NCI-H526 treated with DMSO at 0.1 percent for 48 hours (cell line): Measurements from ENCODE around the gene P2RX6.
"Not testable (repeated sequence)": the region's sequence is repeated elsewhere in the genome, so short reads cannot be mapped to it uniquely, and the experiment has no call there.

Source experiments
- DNase-seq: peaks from one replicate; lab custom pipeline; 2025; lab: John Stamatoyannopoulos, UW

P2RX6 gene

GRCh38 chr22:21031545-21032036, 16.6 kb downstream of the P2RX6 start:
- no peak for DNase-seq

GRCh38 chr22:21032037-21032867, 17.3 kb downstream of the P2RX6 start, which contains the start of gene SLC7A4:
Gene SLC7A4, minus strand, starts transcription at chr22:21032561. Its CDS starts 749 bp downstream, at chr22:21031812.
- DNase-seq, result no peak

- no peak for DNase-seq
These were observed 18.1 kb downstream of the P2RX6 start for GRCh38 chr22:21032868-21033688.

- no peak for DNase-seq
These were observed 18.9 kb downstream of the P2RX6 start for GRCh38 chr22:21033895-21034294.

GRCh38 chr22:21034989-21035388, 20.0 kb downstream of the P2RX6 start:
- no peak for DNase-seq

GRCh38 chr22:21038405-21038804, 23.4 kb downstream of the P2RX6 start:
- DNase-seq, result no peak

GRCh38 chr22:21039158-21039557, 24.2 kb downstream of the P2RX6 start:
- not testable (repeated sequence) for DNase-seq

GRCh38 chr22:21041937-21042336, 27.0 kb downstream of the P2RX6 start:
- DNase-seq, result no peak

- DNase-seq, result no peak
These were observed 28.3 kb downstream of the P2RX6 start for GRCh38 chr22:21042978-21043859.

- DNase-seq, result no peak
These were observed 29.0 kb downstream of the P2RX6 start for GRCh38 chr22:21043860-21044535.

GRCh38 chr22:21044931-21045584, 30.1 kb downstream of the P2RX6 start:
- no peak for DNase-seq

GRCh38 chr22:21045585-21046294, 30.8 kb downstream of the P2RX6 start, which contains the start of gene LRRC74B:
Gene LRRC74B, plus strand, starts transcription at chr22:21045946. Its CDS starts 41 bp downstream, at chr22:21045987.
- DNase-seq, result peak; percentile 45

GRCh38 chr22:21047035-21047661, 32.2 kb downstream of the P2RX6 start:
- no peak for DNase-seq

GRCh38 chr22:21047730-21048129, 32.8 kb downstream of the P2RX6 start:
- no peak for DNase-seq

GRCh38 chr22:21048448-21048847, 33.5 kb downstream of the P2RX6 start:
- not testable (repeated sequence) for DNase-seq

- DNase-seq, result not testable (repeated sequence)
These were observed 34.0 kb downstream of the P2RX6 start for GRCh38 chr22:21048965-21049364.

- no peak for DNase-seq
These were observed 36.3 kb downstream of the P2RX6 start for GRCh38 chr22:21051145-21051830.

GRCh38 chr22:21051831-21052400, 37.0 kb downstream of the P2RX6 start:
- no peak for DNase-seq
